ENCODE measurements around the gene GSK3B. TPM values are rescaled to one million over a fixed set of nuclear protein-coding genes. Genes with fewer than 3 reads are reported as not detected.

The GSK3B gene
- total and polyA plus RNA-seq, 2 experiments from 2014 or later = 29.0 to 45.3 TPM

DNA sequence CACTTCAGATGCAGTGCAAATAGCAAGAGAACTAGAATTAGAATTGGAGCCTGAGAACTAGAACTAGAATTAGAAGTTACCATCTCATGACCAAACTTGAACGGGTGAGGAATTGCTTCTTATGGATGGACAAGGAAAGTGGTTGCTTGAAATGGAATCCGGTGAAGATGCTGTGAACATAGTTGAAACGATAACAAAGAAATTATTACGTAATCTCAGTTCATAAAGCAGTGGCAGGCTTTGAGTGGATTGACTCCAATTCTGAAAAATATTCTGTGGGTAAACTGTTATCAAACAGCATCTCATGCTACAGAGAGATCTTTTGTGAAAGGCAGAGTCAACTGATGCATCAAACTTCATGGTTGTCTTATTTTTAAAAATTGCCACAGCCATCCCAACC lies 48.0 kb upstream of the GSK3B start:
- no peak for ATAC-seq
- no peak overlapping the region for H2AFZ ChIP-seq

GRCh38 chr3:120140098-120140742 lies 46.0 kb upstream of the GSK3B start:
- Histone ChIP-seq H3K9me2 (ENCODE audit: insufficient read depth) (peaks cover 16% of the 10 kb centered on the region; the same call in 1 of the 2 replicates), H3K79me2 (replicated peaks; ENCODE audit: insufficient read depth) (no peaks in the 10 kb centered on the region), H3K4me1 (ENCODE audit: insufficient read depth) (no peaks in the 10 kb centered on the region), H2AFZ (no peak overlapping the region), H3K4me2 (no peak overlapping the region), H3K36me3 (ENCODE audit: insufficient read depth) (no peaks in the 10 kb centered on the region), H3K27me3 (ENCODE audit: insufficient read depth) (no peaks in the 10 kb centered on the region), H3K27ac (ENCODE audit: low read depth) (no peak overlapping the region), H4K20me1 (replicated peaks; ENCODE audit: insufficient read depth) (no peaks in the 10 kb centered on the region), H3K4me3 (no peak overlapping the region), H3F3A (replicated peaks; ENCODE audit: low read depth) (no peaks in the 10 kb centered on the region)
- Mint-ChIP-seq H3K27ac (no peak overlapping the region), H3K27me3 (ENCODE audit: insufficient read depth, low read depth, poor library complexity) (no peaks in the 10 kb centered on the region), H3K9me3 (peaks cover 2% of the 10 kb centered on the region; the same call in 1 of the 3 replicates), H3K36me3 (ENCODE audit: low read depth) (no peaks in the 10 kb centered on the region), H3K4me1 (peaks cover 5% of the 10 kb centered on the region), H3K4me3 (no peak overlapping the region)
- no peak for DNase-seq (ENCODE audit: low spot score)
- ATAC-seq = no peak
- TF ChIP-seq ETS1 (IDR thresholded peaks at IDR 0.05) (no peak), CREB1 (CRISPR knock-in tag; IDR thresholded peaks at IDR 0.05; ENCODE audit: low read depth) (no peak), POLR2AphosphoS5 (IDR thresholded peaks at IDR 0.05; ENCODE audit: low read depth) (no peak), ZNF114 (CRISPR knock-in tag; IDR thresholded peaks at IDR 0.05) (no peak), JUNB (IDR thresholded peaks at IDR 0.05; ENCODE audit: unreplicated experiment) (no peak), EZH2phosphoT487 (IDR thresholded peaks at IDR 0.05; ENCODE audit: unreplicated experiment) (no peak), NANOG (IDR thresholded peaks at IDR 0.05; ENCODE audit: borderline replicate concordance) (no peak), STAT1 (IDR thresholded peaks at IDR 0.05; ENCODE audit: unreplicated experiment) (no peak), EZH2 (IDR thresholded peaks at IDR 0.05; ENCODE audit: low read depth, unreplicated experiment) (no peak)
- TF ChIP-seq, protein P1, sequence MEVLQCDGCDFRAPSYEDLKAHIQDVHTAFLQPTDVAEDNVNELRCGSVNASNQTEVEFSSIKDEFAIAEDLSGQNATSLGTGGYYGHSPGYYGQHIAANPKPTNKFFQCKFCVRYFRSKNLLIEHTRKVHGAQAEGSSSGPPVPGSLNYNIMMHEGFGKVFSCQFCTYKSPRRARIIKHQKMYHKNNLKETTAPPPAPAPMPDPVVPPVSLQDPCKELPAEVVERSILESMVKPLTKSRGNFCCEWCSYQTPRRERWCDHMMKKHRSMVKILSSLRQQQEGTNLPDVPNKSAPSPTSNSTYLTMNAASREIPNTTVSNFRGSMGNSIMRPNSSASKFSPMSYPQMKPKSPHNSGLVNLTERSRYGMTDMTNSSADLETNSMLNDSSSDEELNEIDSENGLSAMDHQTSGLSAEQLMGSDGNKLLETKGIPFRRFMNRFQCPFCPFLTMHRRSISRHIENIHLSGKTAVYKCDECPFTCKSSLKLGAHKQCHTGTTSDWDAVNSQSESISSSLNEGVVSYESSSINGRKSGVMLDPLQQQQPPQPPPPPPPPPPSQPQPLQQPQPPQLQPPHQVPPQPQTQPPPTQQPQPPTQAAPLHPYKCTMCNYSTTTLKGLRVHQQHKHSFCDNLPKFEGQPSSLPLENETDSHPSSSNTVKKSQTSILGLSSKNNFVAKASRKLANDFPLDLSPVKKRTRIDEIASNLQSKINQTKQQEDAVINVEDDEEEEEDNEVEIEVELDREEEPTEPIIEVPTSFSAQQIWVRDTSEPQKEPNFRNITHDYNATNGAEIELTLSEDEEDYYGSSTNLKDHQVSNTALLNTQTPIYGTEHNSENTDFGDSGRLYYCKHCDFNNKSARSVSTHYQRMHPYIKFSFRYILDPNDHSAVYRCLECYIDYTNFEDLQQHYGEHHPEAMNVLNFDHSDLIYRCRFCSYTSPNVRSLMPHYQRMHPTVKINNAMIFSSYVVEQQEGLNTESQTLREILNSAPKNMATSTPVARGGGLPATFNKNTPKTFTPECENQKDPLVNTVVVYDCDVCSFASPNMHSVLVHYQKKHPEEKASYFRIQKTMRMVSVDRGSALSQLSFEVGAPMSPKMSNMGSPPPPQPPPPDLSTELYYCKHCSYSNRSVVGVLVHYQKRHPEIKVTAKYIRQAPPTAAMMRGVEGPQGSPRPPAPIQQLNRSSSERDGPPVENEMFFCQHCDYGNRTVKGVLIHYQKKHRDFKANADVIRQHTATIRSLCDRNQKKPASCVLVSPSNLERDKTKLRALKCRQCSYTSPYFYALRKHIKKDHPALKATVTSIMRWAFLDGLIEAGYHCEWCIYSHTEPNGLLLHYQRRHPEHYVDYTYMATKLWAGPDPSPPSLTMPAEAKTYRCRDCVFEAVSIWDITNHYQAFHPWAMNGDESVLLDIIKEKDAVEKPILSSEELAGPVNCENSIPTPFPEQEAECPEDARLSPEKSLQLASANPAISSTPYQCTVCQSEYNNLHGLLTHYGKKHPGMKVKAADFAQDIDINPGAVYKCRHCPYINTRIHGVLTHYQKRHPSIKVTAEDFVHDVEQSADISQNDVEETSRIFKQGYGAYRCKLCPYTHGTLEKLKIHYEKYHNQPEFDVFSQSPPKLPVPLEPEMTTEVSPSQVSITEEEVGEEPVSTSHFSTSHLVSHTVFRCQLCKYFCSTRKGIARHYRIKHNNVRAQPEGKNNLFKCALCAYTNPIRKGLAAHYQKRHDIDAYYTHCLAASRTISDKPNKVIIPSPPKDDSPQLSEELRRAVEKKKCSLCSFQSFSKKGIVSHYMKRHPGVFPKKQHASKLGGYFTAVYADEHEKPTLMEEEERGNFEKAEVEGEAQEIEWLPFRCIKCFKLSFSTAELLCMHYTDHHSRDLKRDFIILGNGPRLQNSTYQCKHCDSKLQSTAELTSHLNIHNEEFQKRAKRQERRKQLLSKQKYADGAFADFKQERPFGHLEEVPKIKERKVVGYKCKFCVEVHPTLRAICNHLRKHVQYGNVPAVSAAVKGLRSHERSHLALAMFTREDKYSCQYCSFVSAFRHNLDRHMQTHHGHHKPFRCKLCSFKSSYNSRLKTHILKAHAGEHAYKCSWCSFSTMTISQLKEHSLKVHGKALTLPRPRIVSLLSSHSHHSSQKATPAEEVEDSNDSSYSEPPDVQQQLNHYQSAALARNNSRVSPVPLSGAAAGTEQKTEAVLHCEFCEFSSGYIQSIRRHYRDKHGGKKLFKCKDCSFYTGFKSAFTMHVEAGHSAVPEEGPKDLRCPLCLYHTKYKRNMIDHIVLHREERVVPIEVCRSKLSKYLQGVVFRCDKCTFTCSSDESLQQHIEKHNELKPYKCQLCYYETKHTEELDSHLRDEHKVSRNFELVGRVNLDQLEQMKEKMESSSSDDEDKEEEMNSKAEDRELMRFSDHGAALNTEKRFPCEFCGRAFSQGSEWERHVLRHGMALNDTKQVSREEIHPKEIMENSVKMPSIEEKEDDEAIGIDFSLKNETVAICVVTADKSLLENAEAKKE (CRISPR knock-in tag; IDR thresholded peaks at IDR 0.05) = no peak
- TF ChIP-seq, protein P2, sequence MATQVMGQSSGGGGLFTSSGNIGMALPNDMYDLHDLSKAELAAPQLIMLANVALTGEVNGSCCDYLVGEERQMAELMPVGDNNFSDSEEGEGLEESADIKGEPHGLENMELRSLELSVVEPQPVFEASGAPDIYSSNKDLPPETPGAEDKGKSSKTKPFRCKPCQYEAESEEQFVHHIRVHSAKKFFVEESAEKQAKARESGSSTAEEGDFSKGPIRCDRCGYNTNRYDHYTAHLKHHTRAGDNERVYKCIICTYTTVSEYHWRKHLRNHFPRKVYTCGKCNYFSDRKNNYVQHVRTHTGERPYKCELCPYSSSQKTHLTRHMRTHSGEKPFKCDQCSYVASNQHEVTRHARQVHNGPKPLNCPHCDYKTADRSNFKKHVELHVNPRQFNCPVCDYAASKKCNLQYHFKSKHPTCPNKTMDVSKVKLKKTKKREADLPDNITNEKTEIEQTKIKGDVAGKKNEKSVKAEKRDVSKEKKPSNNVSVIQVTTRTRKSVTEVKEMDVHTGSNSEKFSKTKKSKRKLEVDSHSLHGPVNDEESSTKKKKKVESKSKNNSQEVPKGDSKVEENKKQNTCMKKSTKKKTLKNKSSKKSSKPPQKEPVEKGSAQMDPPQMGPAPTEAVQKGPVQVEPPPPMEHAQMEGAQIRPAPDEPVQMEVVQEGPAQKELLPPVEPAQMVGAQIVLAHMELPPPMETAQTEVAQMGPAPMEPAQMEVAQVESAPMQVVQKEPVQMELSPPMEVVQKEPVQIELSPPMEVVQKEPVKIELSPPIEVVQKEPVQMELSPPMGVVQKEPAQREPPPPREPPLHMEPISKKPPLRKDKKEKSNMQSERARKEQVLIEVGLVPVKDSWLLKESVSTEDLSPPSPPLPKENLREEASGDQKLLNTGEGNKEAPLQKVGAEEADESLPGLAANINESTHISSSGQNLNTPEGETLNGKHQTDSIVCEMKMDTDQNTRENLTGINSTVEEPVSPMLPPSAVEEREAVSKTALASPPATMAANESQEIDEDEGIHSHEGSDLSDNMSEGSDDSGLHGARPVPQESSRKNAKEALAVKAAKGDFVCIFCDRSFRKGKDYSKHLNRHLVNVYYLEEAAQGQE (IDR thresholded peaks at IDR 0.05; ENCODE audit: unreplicated experiment) = no peak

More for the DNA sequence above, 48.0 kb upstream of the GSK3B start:
- Mint-ChIP-seq H3K27ac (no peak overlapping the region), H3K4me1 (peaks cover 11% of the 10 kb centered on the region), H3K36me3 (ENCODE audit: low read depth) (no peaks in the 10 kb centered on the region), H3K9me3 (peaks cover 2% of the 10 kb centered on the region; the same call in 1 of the 3 replicates), H3K4me3 (no peak overlapping the region), H3K27me3 (ENCODE audit: insufficient read depth, low read depth, poor library complexity) (no peaks in the 10 kb centered on the region)
- H3K27ac ChIP-seq (ENCODE audit: low read depth) = no peak overlapping the region
- no peak for DNase-seq (ENCODE audit: low spot score)
- no peaks in the 10 kb centered on the region for H3K79me2 ChIP-seq (replicated peaks; ENCODE audit: insufficient read depth)
- H3K4me3 ChIP-seq = no peak overlapping the region
- H4K20me1 ChIP-seq (replicated peaks; ENCODE audit: insufficient read depth) = no peaks in the 10 kb centered on the region
- H3F3A ChIP-seq (replicated peaks; ENCODE audit: low read depth) = no peaks in the 10 kb centered on the region
- H3K9me2 ChIP-seq (ENCODE audit: insufficient read depth) = peaks cover 16% of the 10 kb centered on the region; the same call in 1 of the 2 replicates
- no peak overlapping the region for H3K4me2 ChIP-seq
- no peaks in the 10 kb centered on the region for H3K36me3 ChIP-seq (ENCODE audit: insufficient read depth)
- no peaks in the 10 kb centered on the region for H3K27me3 ChIP-seq (ENCODE audit: insufficient read depth)
- TF ChIP-seq JUNB (IDR thresholded peaks at IDR 0.05; ENCODE audit: unreplicated experiment) = no peak
- no peak for TF ChIP-seq CREB1 (CRISPR knock-in tag; IDR thresholded peaks at IDR 0.05; ENCODE audit: low read depth)
- H3K4me1 ChIP-seq (ENCODE audit: insufficient read depth) = peaks cover 5% of the 10 kb centered on the region; the same call in 1 of the 2 replicates

Data from GM23338 (cell line).